Heart left ventricle (tissue), 16 donors: ENCODE data around the gene QRICH1. TPM values are rescaled to one million over a fixed set of nuclear protein-coding genes. Genes with fewer than 3 reads are reported as not detected.

Source experiments
- ATAC-seq, 4 donors: fragments of 200-7000 bp; cut with Tn5 transposase; one replicate each; pipeline ENCODE4 v1.9.1; 2020 to 2022; ENCODE audit warnings: moderate library complexity in 4 of 4, mild to moderate bottlenecking in 3 of 4, moderate number of reproducible peaks in 1 of 4
- DNase-seq, 5 donors: peaks; one replicate each; pipeline ENCODE4 v3.0.0-alpha.2; 2020
- H3K27ac ChIP-seq, 12 donors: fragments of 200-600 bp; sonication (generic) in 4 of 12; one replicate each; pipeline versions ENCODE4 v1.5.0 to v1.8.0; 2016 to 2022; ENCODE audit warnings: mild to moderate bottlenecking in 2 of 12
- H3K27me3 ChIP-seq, 9 donors: fragments of 200-600 bp; sonication (generic) in 2 of 9; one replicate each; pipeline versions ENCODE4 v1.5.1 to v1.8.0; 2016 to 2022; ENCODE audit warnings: mild to moderate bottlenecking in 3 of 9
- H3K36me3 ChIP-seq, 9 donors: fragments of 200-600 bp; sonication (generic) in 2 of 9; one replicate each; pipeline versions ENCODE4 v1.5.0 to v1.8.0; 2018 to 2022; ENCODE audit warnings: mild to moderate bottlenecking in 2 of 9
- H3K4me1 ChIP-seq, 12 donors: fragments of 200-600 bp; sonication (generic) in 4 of 12; one replicate each; pipeline versions ENCODE4 v1.5.0 to v1.8.0; 2016 to 2022; ENCODE audit warnings: mild to moderate bottlenecking in 3 of 12
- H3K4me3 ChIP-seq, 12 donors: fragments of 200-600 bp; sonication (generic) in 4 of 12; one replicate each; pipeline versions ENCODE4 v1.5.0 to v1.8.0; 2017 to 2022; ENCODE audit warnings: mild to moderate bottlenecking in 9 of 12, moderate library complexity in 4 of 12
- H3K9me3 ChIP-seq, 12 donors: fragments of 200-600 bp; sonication (generic) in 4 of 12; one replicate each; pipeline versions ENCODE4 v1.5.0 to v1.8.0; 2016 to 2022; ENCODE audit warnings: mild to moderate bottlenecking in 1 of 12
- CTCF ChIP-seq, 12 donors: fragments of 200-600 bp; sonication (generic) in 4 of 12; IDR thresholded peaks; one replicate each; pipeline versions ENCODE4 v1.5.0 to v1.8.0; 2018 to 2022; ENCODE audit warnings: antibody characterized with exemption in 12 of 12, mild to moderate bottlenecking in 5 of 12
- POLR2A ChIP-seq, 2 donors: fragments of 450-650 bp; IDR thresholded peaks; one replicate each; pipeline ENCODE4 v1.6.1; 2017; ENCODE audit warnings: antibody characterized with exemption in 2 of 2, mild to moderate bottlenecking in 2 of 2, moderate library complexity in 2 of 2
- WGBS, 4 donors: extraction: QIAGEN DNeasy Blood & Tissue Kit in 2 of 4; methylation state at CpG; one replicate each; pipeline versions ENCODE4 v1.1.5 to v1.1.7; 2013 to 2018; 5-methylcytosine and 5-hydroxymethylcytosine counted together
- intact Hi-C, 10 donors: fragments of 100-400 bp; cut with DNase I; formaldehyde crosslinking; loops; one replicate each; pipeline versions ENCODE4 v1.11.1 to v1.14.2; 2022
- polyA plus RNA-seq, 2 donors: library from polyadenylated mRNA; stranded (reverse); fragments of 200-250 nt; gene quantifications; one replicate each; pipeline ENCODE4 v1.2.3, GENCODE V29; 2013
- total RNA-seq, 9 donors: library from RNA; depleted of rRNA in 2 of 9; stranded (reverse); fragments of >200 nt in 2 of 9; fragmentation: NEBNext Ultra II Directional in 3 of 9; extraction: Animal tissue kit (Norgen Biotek cat#: 25700) in 3 of 9; gene quantifications; one replicate each; pipeline versions ENCODE4 v1.1.0 to v1.2.4, GENCODE V29; 2016 to 2023
- donor health status: ischemic (EF 13 %, LVEDD 7.1; RV severe dilation, severe dysfunction).
- donor health status: healthy with polysubstance abuse.
- donor health status: DM: no; HTN: yes; CAD: no.
- donor health status: DM: no; HTN: no; CAD: no.
- donor health status: ischemic (EF 25% LVEDD 6.9; RV normal size, moderate dysfunction).
- donor health status: ischemic (EF 25% LVEDD 5.7; RV mildly dilated, moderate dysfunction).
- donor health status: healthy.
- donor health status: DM: yes; HTN: yes; CAD: no.
- donor health status: ischemic (EF 35%, LVEDD 5.7; RV mildly dilated, moderate dysfunction).
- donor health status: nonischemic (EF 11% LVEDD 7.7; RV severe dilation, severe dysfunction).
- donor health status: DM: yes; HTN: yes; CAD: no.
- donor health status: PGD.
- donor health status: ischemic (EF 29% LVEDD 5.4; RV normal size, mild dysfunction).
- donor health status: nonischemic (EF 23%, LVEDD 6.1; RV moderate dilation, normal function).

QRICH1 gene
- total and polyA plus RNA-seq, 11 donors = 20.0 to 91.6 (median 54.9) TPM

GRCh38 chr3:49021813-49022687 is 71.8 kb downstream of the QRICH1 start, which contains the start of gene NDUFAF3:
Gene NDUFAF3 (plus strand): TSS chr3:49022121. CDS start chr3:49022145, 24 bp downstream.
- Histone ChIP-seq H3K27me3 (no peaks in the 10 kb centered on the region), H3K9me3 (no peaks in the 10 kb centered on the region), H3K4me1 (peaks cover 0 to 75% (median 41%) of the 10 kb centered on the region in 12 donors), H3K4me3 (peak within 1 kb of the TSS; percentile 76 to 100 (median 92)), H3K36me3 (peaks cover 0 to 43% (median 42%) of the 10 kb centered on the region in 9 donors), H3K27ac (peak within 1 kb of the TSS; percentile 99 to 100 (median 100))
- DNase-seq (peak; percentile 93 to 97 (median 94)), ATAC-seq (peak; percentile 64 to 87 (median 84))
- peak; percentile 89 to 100 (median 98) for TF ChIP-seq CTCF (IDR thresholded peaks at IDR 0.05)
- TF ChIP-seq POLR2A (IDR thresholded peaks at IDR 0.05) = peak; percentile 20 to 35
- intact Hi-C loops = loop anchor here in 2 of 10 donors (2.0 to 10.0 kb wide), 2 partner anchors 33 to 73 kb away; partner anchors contain the start of gene QRICH1 (in 1 of the 2)
- 1% methylated on average over 36 to 83 of the region's 83 CpGs for WGBS, 4 donors

GRCh38 chr3:49021213-49021812 is 72.6 kb downstream of the QRICH1 start:
- no peak for TF ChIP-seq CTCF (IDR thresholded peaks at IDR 0.05)
- peak; percentile 98 to 99 for TF ChIP-seq POLR2A (IDR thresholded peaks at IDR 0.05)
- H3K9me3 ChIP-seq = no peaks in the 10 kb centered on the region
- intact Hi-C loops = loop anchor here in 2 of 10 donors (2.0 to 10.0 kb wide), 2 partner anchors 33 to 73 kb away; partner anchors contain the start of gene QRICH1 (in 1 of the 2)
- peaks cover 0 to 42% (median 40%) of the 10 kb centered on the region in 9 donors for H3K36me3 ChIP-seq
- ATAC-seq (peak; percentile 87 to 93 (median 88)), DNase-seq (peak; percentile 99 to 100 (median 100))
- 0% methylated on average over 27 to 60 of the region's 60 CpGs for WGBS, 4 donors
- H3K4me3 ChIP-seq = peak overlapping the region; percentile 76 to 100 (median 92)
- peak overlapping the region; percentile 99 to 100 (median 100) for H3K27ac ChIP-seq
- H3K27me3 ChIP-seq = no peaks in the 10 kb centered on the region
- peaks cover 0 to 73% (median 42%) of the 10 kb centered on the region in 12 donors for H3K4me1 ChIP-seq

GRCh38 chr3:49020330-49021212 is 73.3 kb downstream of the QRICH1 start:
- no peak for TF ChIP-seq POLR2A (IDR thresholded peaks at IDR 0.05)
- 2 to 3% (median 2%) methylated on average over 32 to 51 of the region's 51 CpGs for WGBS, 4 donors
- ATAC-seq (peak in 3 of 4 donors; percentile 0 to 21 (median 1)), DNase-seq (peak; percentile 63 to 82 (median 66))
- intact Hi-C loops = loop anchor here in 2 of 10 donors (2.0 to 10.0 kb wide), 2 partner anchors 32 to 74 kb away; partner anchors contain the start of gene QRICH1 (in 1 of the 2)
- Histone ChIP-seq H3K4me3 (peak overlapping the region; percentile 66 to 100 (median 92)), H3K9me3 (no peaks in the 10 kb centered on the region), H3K27ac (peak overlapping the region; percentile 99 to 100 (median 100)), H3K27me3 (no peaks in the 10 kb centered on the region), H3K36me3 (peaks cover 0 to 42% (median 40%) of the 10 kb centered on the region in 9 donors), H3K4me1 (peaks cover 0 to 66% (median 39%) of the 10 kb centered on the region in 12 donors)

GRCh38 chr3:49019941-49020329 is 73.9 kb downstream of the QRICH1 start:
- no peaks in the 10 kb centered on the region for H3K9me3 ChIP-seq
- peaks cover 0 to 60% (median 37%) of the 10 kb centered on the region in 12 donors for H3K4me1 ChIP-seq
- intact Hi-C loops = loop anchor here in 2 of 10 donors (2.0 to 10.0 kb wide), 2 partner anchors 31 to 75 kb away; partner anchors contain the start of gene QRICH1 (in 1 of the 2)
- WGBS, 4 donors = 42 to 57% (median 53%) methylated on average over 12 of the region's 12 CpGs
- ATAC-seq = no peak
- H3K4me3 ChIP-seq = peak overlapping the region in 11 of 12 donors; percentile 76 to 100 (median 95)
- H3K27me3 ChIP-seq = no peaks in the 10 kb centered on the region
- TF ChIP-seq POLR2A (IDR thresholded peaks at IDR 0.05) = no peak
- TF ChIP-seq CTCF (IDR thresholded peaks at IDR 0.05) = no peak
- peak in 1 of 5 donors; percentile 18 for DNase-seq
- peak overlapping the region in 9 of 12 donors; percentile 99 to 100 (median 100) for H3K27ac ChIP-seq
- H3K36me3 ChIP-seq = peaks cover 0 to 42% (median 40%) of the 10 kb centered on the region in 9 donors
